Naive thymus-derived CD4-positive, alpha-beta T cell (primary cell): ENCODE measurements around the gene MARK3. TPM values are rescaled to one million over a fixed set of nuclear protein-coding genes. Genes with fewer than 3 reads are reported as not detected.

ENCODE experiments used
- ATAC-seq: fragments of 150-1000 bp; cut with Tn5 transposase; 2 replicates; pipeline ENCODE4 v1.10.0; 2021; ENCODE audit warnings: mild to moderate bottlenecking, moderate library complexity
- CTCF ChIA-PET: fragments of 350-600 bp; sonication (Branson Sonifier 250); formaldehyde crosslinking; loops from one replicate; lab custom pipeline; 2021; ENCODE audit warnings: antibody characterized with exemption; lab: Charles Lee
- POLR2A ChIA-PET: fragments of 350-600 bp; sonication (Branson Sonifier 250); formaldehyde crosslinking; loops from one replicate; lab custom pipeline; 2021; ENCODE audit warnings: antibody characterized with exemption, inconsistent platforms; lab: Charles Lee
- DNase-seq, 9 donors: peaks; one replicate each; pipeline versions ENCODE4 v3.0.0 to v3.0.0-alpha.2; 2020 to 2022; ENCODE audit warnings: mixed read lengths in 1 of 9
- H3K27ac ChIP-seq: one replicate; pipeline ENCODE4 v1.7.0; 2013; ENCODE audit warnings: mild to moderate bottlenecking, low read depth, low read length, moderate library complexity
- H3K27me3 ChIP-seq, 2 donors: one replicate each; pipeline ENCODE4 v1.7.0; 2013; ENCODE audit warnings: low read length in 2 of 2, mild to moderate bottlenecking in 2 of 2, moderate library complexity in 2 of 2; ENCODE audit not compliant: control insufficient read depth in 2 of 2, insufficient read depth in 2 of 2
- H3K36me3 ChIP-seq, 3 experiments: 1 replicate in 2 of 3; 2 replicates in 1 of 3; pipeline ENCODE4 v1.7.0; 2013; ENCODE audit warnings: low read length in 3 of 3, mild to moderate bottlenecking in 3 of 3, moderate library complexity in 1 of 3; ENCODE audit not compliant: insufficient read depth in 3 of 3, control insufficient read depth in 2 of 3
- H3K4me1 ChIP-seq, 2 donors: one replicate each; pipeline ENCODE4 v1.7.0; 2013; ENCODE audit warnings: low read length in 2 of 2, mild to moderate bottlenecking in 2 of 2, moderate library complexity in 1 of 2; ENCODE audit not compliant: control insufficient read depth in 2 of 2, insufficient read depth in 2 of 2
- H3K4me3 ChIP-seq: 2 replicates; pipeline ENCODE4 v1.7.0; 2013; ENCODE audit warnings: mild to moderate bottlenecking, low read length
- H3K9me3 ChIP-seq, 3 experiments: 1 replicate in 2 of 3; 2 replicates in 1 of 3; pipeline ENCODE4 v1.7.0; 2013; ENCODE audit warnings: low read length in 3 of 3; ENCODE audit not compliant: control insufficient read depth in 2 of 3
- H3K27ac Mint-ChIP-seq, 9 donors: one replicate each; pipeline ENCODE4 v1.8.0; 2020 to 2022; ENCODE audit warnings: mixed read lengths in 9 of 9, mild to moderate bottlenecking in 8 of 9, moderate library complexity in 5 of 9, inconsistent platforms in 2 of 9
- H3K27me3 Mint-ChIP-seq, 5 donors: one replicate each; pipeline ENCODE4 v1.8.0; 2021 to 2022; ENCODE audit warnings: mixed read lengths in 5 of 5, mild to moderate bottlenecking in 1 of 5
- H3K36me3 Mint-ChIP-seq, 5 donors: one replicate each; pipeline ENCODE4 v1.8.0; 2020 to 2022; ENCODE audit warnings: mixed read lengths in 5 of 5, mild to moderate bottlenecking in 3 of 5, inconsistent platforms in 1 of 5
- H3K4me1 Mint-ChIP-seq, 7 donors: one replicate each; pipeline ENCODE4 v1.8.0; 2020 to 2022; ENCODE audit warnings: mixed read lengths in 7 of 7, mild to moderate bottlenecking in 3 of 7, inconsistent platforms in 1 of 7
- H3K4me3 Mint-ChIP-seq, 10 donors: one replicate each; pipeline ENCODE4 v1.8.0; 2020 to 2022; ENCODE audit warnings: mild to moderate bottlenecking in 10 of 10, mixed read lengths in 10 of 10, moderate library complexity in 6 of 10, inconsistent platforms in 2 of 10
- H3K9me3 Mint-ChIP-seq, 11 donors: one replicate each; pipeline ENCODE4 v1.8.0; 2020 to 2022; ENCODE audit warnings: mixed read lengths in 11 of 11, mild to moderate bottlenecking in 4 of 11, inconsistent platforms in 1 of 11, moderate library complexity in 1 of 11
- intact Hi-C, 2 donors: fragments of 100-400 bp; cut with micrococcal nuclease; formaldehyde crosslinking; loops; one replicate each; pipeline ENCODE4 v1.15.1; 2023
- polyA plus RNA-seq, 2 donors: library from polyadenylated mRNA; unstranded; fragments of 300-500 nt; fragmentation: Illumina TruSeq; gene quantifications; one replicate each; pipeline ENCODE4 v1.2.3, GENCODE V29; 2021
- total RNA-seq, 6 experiments: library from RNA in 5 of 6; stranded (reverse) in 5 of 6; gene quantifications; 1 replicate in 5 of 6; 2 replicates in 1 of 6; pipeline ENCODE4 v1.2.3 and lab custom pipeline; 2021 to 2026

The MARK3 gene
- total and polyA plus RNA-seq, 7 experiments from 2014 or later, result 28.2 to 133 (median 100) TPM

GRCh38 chr14:103448097-103448496 is 62.9 kb downstream of the MARK3 start:
- Mint-ChIP-seq H3K27ac (peak overlapping the region in 5 of 9 donors; percentile 8 to 49 (median 40)), H3K36me3 (peaks cover 0 to 25% (median 5%) of the 10 kb centered on the region in 5 donors), H3K27me3 (no peaks in the 10 kb centered on the region), H3K4me3 (no peak overlapping the region), H3K9me3 (no peaks in the 10 kb centered on the region), H3K4me1 (peaks cover 5 to 84% (median 60%) of the 10 kb centered on the region in 7 donors)
- no peak overlapping the region for H3K4me3 ChIP-seq
- DNase-seq (no peak), ATAC-seq (no peak)
- H3K36me3 ChIP-seq, result peaks cover 0 to 10% (median 0%) of the 10 kb centered on the region in 3 experiments
- intact Hi-C loops, result loop anchor here in 1 of 2 donors (1.0 kb wide), 1 partner anchor 8 kb away; no protein-coding TSS in a partner anchor
- ChIA-PET CTCF (no interaction called here), POLR2A (no interaction called here)
- H3K4me1 ChIP-seq, result peaks cover 0 to 4% of the 10 kb centered on the region in 2 donors
- no peak overlapping the region for H3K27ac ChIP-seq
- no peaks in the 10 kb centered on the region for H3K9me3 ChIP-seq
- no peaks in the 10 kb centered on the region for H3K27me3 ChIP-seq

GRCh38 chr14:103449634-103450161 is 64.5 kb downstream of the MARK3 start:
- H3K9me3 Mint-ChIP-seq, result no peaks in the 10 kb centered on the region
- Histone ChIP-seq H3K4me3 (no peak overlapping the region), H3K4me1 (peaks cover 0 to 4% of the 10 kb centered on the region in 2 donors), H3K9me3 (no peaks in the 10 kb centered on the region), H3K27me3 (no peaks in the 10 kb centered on the region), H3K36me3 (peaks cover 0 to 10% (median 6%) of the 10 kb centered on the region in 3 experiments), H3K27ac (no peak overlapping the region)
- peak overlapping the region in 4 of 9 donors; percentile 10 to 53 (median 26) for H3K27ac Mint-ChIP-seq
- CTCF ChIA-PET, result no interaction called here
- ATAC-seq (no peak), DNase-seq (no peak)
- H3K36me3 Mint-ChIP-seq, result peaks cover 0 to 24% (median 6%) of the 10 kb centered on the region in 5 donors
- H3K4me1 Mint-ChIP-seq, result peaks cover 0 to 84% (median 51%) of the 10 kb centered on the region in 7 donors
- H3K4me3 Mint-ChIP-seq, result peak overlapping the region in 1 of 10 donors; percentile 28
- POLR2A ChIA-PET, result no interaction called here
- H3K27me3 Mint-ChIP-seq, result no peaks in the 10 kb centered on the region
- intact Hi-C loops, result no loop called here

DNA sequence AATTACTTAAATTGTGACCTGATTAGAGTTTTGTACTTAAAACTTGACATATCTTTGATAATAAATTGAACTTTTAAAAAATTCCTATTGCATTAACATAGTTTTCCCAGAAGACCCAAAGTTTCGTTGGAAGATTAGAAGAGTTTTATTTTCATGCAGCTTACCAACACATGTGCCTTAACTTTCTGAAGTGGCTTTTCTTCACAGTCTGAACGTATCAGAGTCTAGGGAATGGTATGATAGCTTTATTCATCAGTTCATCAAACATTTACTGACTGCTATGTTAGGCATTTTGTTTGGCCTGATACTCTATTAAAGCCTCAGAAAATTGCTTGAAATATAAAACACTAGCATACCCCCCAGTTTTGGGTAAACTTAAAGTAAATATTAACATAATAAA is 65.2 kb downstream of the MARK3 start:
- ATAC-seq, result no peak
- Histone ChIP-seq H3K9me3 (no peaks in the 10 kb centered on the region), H3K27me3 (no peaks in the 10 kb centered on the region), H3K4me3 (no peak overlapping the region), H3K27ac (no peak overlapping the region), H3K4me1 (peaks cover 0 to 4% of the 10 kb centered on the region in 2 donors), H3K36me3 (peaks cover 0 to 10% (median 10%) of the 10 kb centered on the region in 3 experiments)
- ChIA-PET CTCF (no interaction called here), POLR2A (no interaction called here)
- Mint-ChIP-seq H3K4me3 (no peak overlapping the region), H3K4me1 (peaks cover 2 to 84% (median 50%) of the 10 kb centered on the region in 7 donors), H3K36me3 (peaks cover 0 to 24% (median 6%) of the 10 kb centered on the region in 5 donors), H3K9me3 (no peaks in the 10 kb centered on the region), H3K27ac (peak overlapping the region in 2 of 9 donors; percentile 17 to 35), H3K27me3 (no peaks in the 10 kb centered on the region)
- intact Hi-C loops, result no loop called here
- DNase-seq, result no peak

GRCh38 chr14:103451401-103451800 is 66.2 kb downstream of the MARK3 start:
- Mint-ChIP-seq H3K27me3 (no peaks in the 10 kb centered on the region), H3K27ac (peak overlapping the region in 3 of 9 donors; percentile 14 to 68 (median 58)), H3K4me1 (peaks cover 8 to 80% (median 45%) of the 10 kb centered on the region in 7 donors), H3K36me3 (peaks cover 0 to 28% (median 11%) of the 10 kb centered on the region in 5 donors), H3K9me3 (no peaks in the 10 kb centered on the region), H3K4me3 (no peak overlapping the region)
- no peak overlapping the region for H3K4me3 ChIP-seq
- peaks cover 0 to 4% of the 10 kb centered on the region in 2 donors for H3K4me1 ChIP-seq
- DNase-seq, result no peak
- H3K9me3 ChIP-seq, result no peaks in the 10 kb centered on the region
- ATAC-seq, result no peak
- CTCF ChIA-PET, result interaction anchor here (0.6 kb wide), 1 partner anchor 1115 kb away, joined by 3 read pairs; no protein-coding TSS in a partner anchor
- intact Hi-C loops, result no loop called here
- H3K27me3 ChIP-seq, result no peaks in the 10 kb centered on the region
- H3K27ac ChIP-seq, result no peak overlapping the region
- POLR2A ChIA-PET, result no interaction called here
- peaks cover 0 to 11% (median 10%) of the 10 kb centered on the region in 3 experiments for H3K36me3 ChIP-seq

- Mint-ChIP-seq H3K4me1 (peaks cover 9 to 66% (median 32%) of the 10 kb centered on the region in 7 donors), H3K27ac (peak overlapping the region in 1 of 9 donors; percentile 72), H3K27me3 (no peaks in the 10 kb centered on the region), H3K9me3 (no peaks in the 10 kb centered on the region), H3K4me3 (no peak overlapping the region), H3K36me3 (peaks cover 0 to 32% (median 16%) of the 10 kb centered on the region in 5 donors)
- H3K36me3 ChIP-seq, result peaks cover 0 to 11% (median 10%) of the 10 kb centered on the region in 3 experiments
- DNase-seq (no peak), ATAC-seq (no peak)
- ChIA-PET CTCF (no interaction called here), POLR2A (no interaction called here)
- no peaks in the 10 kb centered on the region for H3K4me1 ChIP-seq
- no peaks in the 10 kb centered on the region for H3K9me3 ChIP-seq
- no peaks in the 10 kb centered on the region for H3K27me3 ChIP-seq
- no peak overlapping the region for H3K27ac ChIP-seq
- intact Hi-C loops, result no loop called here
- no peak overlapping the region for H3K4me3 ChIP-seq
Observed at GRCh38 chr14:103453791-103454190, 68.6 kb downstream of the MARK3 start.

- H3K36me3 ChIP-seq, result peaks cover 0 to 11% (median 10%) of the 10 kb centered on the region in 3 experiments
- Mint-ChIP-seq H3K27me3 (no peaks in the 10 kb centered on the region), H3K9me3 (no peaks in the 10 kb centered on the region), H3K27ac (peak overlapping the region in 7 of 9 donors; percentile 13 to 83 (median 67)), H3K36me3 (peaks cover 0 to 35% (median 20%) of the 10 kb centered on the region in 5 donors), H3K4me1 (peaks cover 10 to 68% (median 35%) of the 10 kb centered on the region in 7 donors), H3K4me3 (no peak overlapping the region)
- peak overlapping the region; percentile 26 for H3K27ac ChIP-seq
- H3K4me3 ChIP-seq, result no peak overlapping the region
- intact Hi-C loops, result no loop called here
- H3K9me3 ChIP-seq, result no peaks in the 10 kb centered on the region
- ChIA-PET POLR2A (no interaction called here), CTCF (no interaction called here)
- peaks cover 0 to 12% of the 10 kb centered on the region in 2 donors for H3K4me1 ChIP-seq
- ATAC-seq (no peak), DNase-seq (no peak)
- no peaks in the 10 kb centered on the region for H3K27me3 ChIP-seq
Observed at GRCh38 chr14:103456167-103456835, 71.1 kb downstream of the MARK3 start.
